Breast epithelium (tissue), 3 donors: Measurements from ENCODE around the gene TSSK3.

Experiments used
- CTCF ChIP-seq, 3 donors: fragments of 450-650 bp; IDR thresholded peaks; one replicate each; pipeline ENCODE4 v1.5.1; 2016 to 2017; ENCODE audit warnings: antibody characterized with exemption in 3 of 3, mild to moderate bottlenecking in 3 of 3, moderate library complexity in 3 of 3
- POLR2A ChIP-seq: fragments of 450-650 bp; IDR thresholded peaks from one replicate; pipeline ENCODE4 v1.6.1; 2016; ENCODE audit warnings: antibody characterized with exemption, mild to moderate bottlenecking, moderate library complexity
- POLR2AphosphoS5 ChIP-seq, 3 donors: sonication (generic); formaldehyde crosslinking; IDR thresholded peaks; one replicate each; pipeline ENCODE4 v1.6.1; 2017; ENCODE audit warnings: antibody characterized with exemption in 3 of 3

GRCh38 chr1:32356478-32356877, 5.9 kb upstream of the TSSK3 start:
- TF ChIP-seq POLR2A = no peak
- no peak for TF ChIP-seq CTCF (IDR thresholded peaks at IDR 0.05)
- no peak for TF ChIP-seq POLR2AphosphoS5 (IDR thresholded peaks at IDR 0.05)
